Measurements from ENCODE around the gene XPC.

Gene XPC

DNA sequence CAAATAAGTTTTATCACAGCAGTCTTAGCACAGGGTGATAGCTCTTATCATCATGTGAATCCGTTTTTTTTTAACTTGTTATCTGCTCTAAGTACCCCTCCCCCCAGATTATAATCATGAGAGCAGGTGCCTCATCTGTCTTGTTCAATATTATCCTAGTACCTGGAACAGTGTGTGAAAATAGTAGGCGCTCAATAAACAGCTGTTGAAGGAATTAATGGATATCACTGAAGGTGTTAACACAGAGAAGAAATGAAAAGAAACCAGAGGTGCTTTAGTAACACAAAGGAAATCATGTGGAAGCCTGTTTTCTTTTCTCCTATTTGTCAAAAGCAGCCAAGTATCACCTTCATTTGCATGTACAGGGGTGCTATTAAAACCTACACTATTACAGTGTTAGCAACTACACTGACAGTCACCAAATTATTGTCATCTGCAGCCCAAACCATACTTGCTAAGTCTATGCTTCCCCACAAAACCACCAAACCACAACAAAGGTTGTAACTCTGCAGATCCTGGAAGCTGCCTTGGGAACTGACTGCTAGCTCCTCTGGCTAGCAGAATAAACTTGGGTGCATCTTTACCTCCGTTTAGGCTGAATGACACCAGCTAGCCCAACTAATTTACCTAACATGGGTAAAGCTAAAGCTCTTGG lies 2.9 kb downstream of the XPC start:
- in situ Hi-C loops (cut with HindIII; ENCODE audit: low sequenced_read_pairs): no loop called here

DNA sequence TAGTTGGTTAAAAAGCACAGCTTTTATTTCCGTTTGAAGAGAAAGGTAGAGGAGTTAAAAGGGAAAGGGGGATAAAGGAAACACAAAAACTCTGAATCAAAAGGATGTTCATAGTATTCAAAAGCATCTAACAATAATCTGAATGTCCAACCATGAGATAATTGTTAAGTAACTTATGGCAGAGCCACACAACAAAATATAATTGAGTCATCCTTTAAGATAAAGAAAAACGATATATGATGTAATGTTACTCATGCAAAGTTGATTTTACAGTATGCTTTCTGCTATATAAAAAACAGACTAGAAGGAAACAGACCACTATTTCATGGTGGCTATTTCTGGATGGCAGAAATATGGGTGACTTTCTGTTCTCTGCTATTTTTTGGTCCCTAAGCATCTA lies 3.9 kb downstream of the XPC start:
- in situ Hi-C loops (cut with HindIII; ENCODE audit: low sequenced_read_pairs): no loop called here

DNA sequence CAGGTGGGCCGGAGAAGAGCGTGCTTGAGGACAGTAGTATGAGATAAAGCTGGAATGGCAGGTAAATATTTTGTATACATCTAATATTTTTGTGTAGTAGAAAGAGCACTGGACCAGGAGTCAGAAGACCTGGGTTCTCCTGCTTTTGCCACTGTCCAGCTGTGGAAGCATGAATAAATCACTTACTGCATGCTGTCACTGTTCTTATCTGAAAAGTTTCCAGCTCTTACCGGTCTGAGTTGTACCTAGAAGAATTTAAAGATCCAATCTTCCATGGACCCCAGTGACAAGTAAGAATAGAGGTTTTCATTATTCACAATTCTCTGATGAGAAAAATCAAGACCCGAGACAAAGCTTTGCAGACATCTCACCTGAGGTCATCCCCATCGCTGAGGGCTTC lies 5.9 kb downstream of the XPC start:
- in situ Hi-C loops (cut with HindIII; ENCODE audit: low sequenced_read_pairs): no loop called here

DNA sequence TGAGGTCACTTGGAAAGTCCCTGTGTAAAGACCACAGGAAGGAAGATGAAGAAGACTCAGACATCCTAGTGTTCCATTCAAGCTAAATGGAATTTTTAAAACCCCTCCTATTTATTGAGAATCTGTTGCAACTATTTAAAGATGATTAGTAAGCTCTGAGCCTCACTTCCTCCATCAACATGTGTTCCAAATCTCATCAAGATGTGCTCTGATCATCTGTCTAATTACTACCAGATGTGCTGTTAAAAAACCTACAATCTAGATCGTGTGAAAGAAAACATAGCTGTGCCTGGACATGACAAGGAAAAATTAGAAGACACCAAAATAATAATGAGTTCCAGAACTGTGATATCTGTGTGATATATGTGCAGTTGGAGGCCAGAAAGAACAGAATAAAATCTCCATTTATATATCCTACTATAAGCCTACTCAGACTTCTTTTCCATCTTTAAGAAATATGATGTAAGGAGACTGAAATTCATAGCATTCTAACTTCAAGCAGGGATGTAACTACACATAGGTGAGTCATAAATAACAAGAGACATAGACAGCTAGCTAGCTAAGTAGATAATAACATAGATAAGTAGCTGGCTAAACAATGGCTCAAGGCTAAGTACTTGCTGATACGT lies 7.8 kb downstream of the XPC start:
- in situ Hi-C loops (cut with HindIII; ENCODE audit: low sequenced_read_pairs): no loop called here

DNA sequence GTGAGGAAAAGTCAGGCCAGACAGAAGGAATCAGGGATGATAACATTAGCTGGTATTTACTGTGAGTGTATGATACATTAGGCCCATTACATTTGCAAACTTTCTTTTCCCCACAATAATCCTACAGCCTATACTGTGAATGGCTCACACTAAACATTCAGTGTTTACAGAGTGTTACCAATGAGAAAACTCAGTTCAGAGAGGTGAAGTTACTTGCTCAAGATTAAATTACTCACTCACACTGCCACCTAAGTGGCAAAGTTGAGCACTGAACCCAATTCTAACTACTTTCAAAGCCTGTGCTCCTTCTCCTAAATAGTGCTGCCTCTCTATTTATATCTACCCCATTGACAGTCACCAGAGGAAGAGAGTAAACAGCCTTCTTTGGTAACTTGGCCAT lies 8.5 kb downstream of the XPC start:
- in situ Hi-C loops (cut with HindIII; ENCODE audit: low sequenced_read_pairs): no loop called here

DNA sequence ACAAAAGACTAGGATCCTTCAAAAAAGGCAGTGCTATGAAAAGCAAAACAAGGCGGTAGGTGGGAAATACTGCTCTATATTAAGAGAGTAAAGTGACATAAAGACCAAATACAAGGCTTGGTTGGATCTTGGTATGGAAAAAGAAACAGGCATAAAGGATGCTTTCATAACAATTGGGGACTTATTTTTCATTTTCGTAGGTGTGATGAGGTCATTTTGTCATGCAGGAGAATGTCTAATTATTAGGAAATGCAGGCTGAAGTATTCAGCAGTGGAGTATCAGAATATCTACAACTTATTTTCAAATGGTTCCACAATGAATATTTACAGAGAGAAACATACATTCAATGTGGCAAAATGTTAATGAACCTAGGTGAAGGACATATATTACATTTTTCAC lies 9.0 kb downstream of the XPC start:
- in situ Hi-C loops (cut with HindIII; ENCODE audit: low sequenced_read_pairs): no loop called here

DNA sequence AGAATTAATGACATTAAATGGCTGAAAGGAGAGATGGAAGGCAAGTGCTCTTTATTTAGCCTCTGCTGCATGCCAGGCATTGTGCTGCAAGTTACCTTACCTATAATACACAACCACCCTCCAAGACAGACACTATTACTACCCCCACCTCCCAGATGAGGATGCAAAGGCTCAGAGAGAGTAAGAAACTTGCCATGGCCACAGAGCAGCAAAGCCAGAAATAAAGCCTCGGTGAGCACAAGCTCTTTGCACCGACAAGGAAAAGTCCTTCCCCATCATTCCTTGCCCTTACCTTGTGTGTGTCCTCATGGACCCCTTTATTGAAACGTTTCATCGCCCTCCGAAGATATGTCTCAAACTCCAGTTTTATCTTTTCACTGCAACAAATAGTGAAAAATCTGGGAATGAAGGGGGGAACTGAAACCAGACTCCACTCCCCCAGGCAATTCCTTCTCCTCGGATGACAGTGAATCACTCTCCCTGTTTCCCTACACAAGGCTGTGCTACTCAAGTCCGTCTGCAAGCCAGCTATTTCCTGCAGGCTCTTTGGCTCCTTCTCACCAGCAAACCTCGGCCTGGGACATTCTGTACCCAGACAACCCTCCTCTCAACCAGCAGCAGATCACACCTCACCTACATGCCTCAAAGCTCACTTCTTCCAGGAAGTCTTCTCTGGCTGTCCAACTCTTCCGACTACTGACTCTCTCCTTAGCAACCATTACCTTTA lies 11.4 kb downstream of the XPC start:
- in situ Hi-C loops (cut with HindIII; ENCODE audit: low sequenced_read_pairs): no loop called here

DNA sequence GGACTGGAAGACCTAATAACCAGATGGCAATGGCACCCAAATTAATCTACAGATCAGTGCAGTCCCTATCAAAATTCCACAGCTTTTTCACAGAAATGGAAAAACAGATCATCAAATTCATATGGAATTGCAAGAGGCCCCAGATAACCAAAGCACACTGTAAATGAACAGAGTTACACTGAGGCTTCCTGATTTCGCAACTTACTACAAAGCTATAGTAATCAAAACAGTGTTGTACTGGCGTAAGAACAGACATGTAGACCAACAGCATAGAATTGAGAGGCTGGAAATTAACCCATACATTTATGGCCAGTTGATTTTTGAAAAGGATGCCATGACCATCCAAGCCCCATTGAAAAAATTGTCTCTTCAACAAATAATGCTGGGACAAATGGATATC lies 16.2 kb downstream of the XPC start:
- in situ Hi-C loops (cut with HindIII; ENCODE audit: low sequenced_read_pairs): no loop called here

DNA sequence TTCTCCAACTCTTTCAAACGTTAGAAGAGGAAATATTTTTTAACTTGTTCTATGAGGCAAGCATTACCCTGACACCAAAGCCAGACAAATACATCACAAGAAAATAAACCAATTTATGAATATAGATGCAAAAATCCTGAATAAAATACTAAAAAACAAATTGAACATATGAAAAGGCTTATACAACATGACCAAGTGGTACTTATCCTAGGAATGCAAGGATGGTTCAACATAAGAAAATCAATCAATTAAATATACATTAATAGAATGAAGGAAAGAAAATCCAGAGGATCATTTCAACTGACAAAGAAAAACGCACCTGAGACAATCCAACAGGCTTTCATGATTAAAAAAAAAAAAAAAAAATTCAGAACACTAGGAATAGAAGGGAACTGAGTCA lies 17.1 kb downstream of the XPC start:
- in situ Hi-C loops (cut with HindIII; ENCODE audit: low sequenced_read_pairs): no loop called here

DNA sequence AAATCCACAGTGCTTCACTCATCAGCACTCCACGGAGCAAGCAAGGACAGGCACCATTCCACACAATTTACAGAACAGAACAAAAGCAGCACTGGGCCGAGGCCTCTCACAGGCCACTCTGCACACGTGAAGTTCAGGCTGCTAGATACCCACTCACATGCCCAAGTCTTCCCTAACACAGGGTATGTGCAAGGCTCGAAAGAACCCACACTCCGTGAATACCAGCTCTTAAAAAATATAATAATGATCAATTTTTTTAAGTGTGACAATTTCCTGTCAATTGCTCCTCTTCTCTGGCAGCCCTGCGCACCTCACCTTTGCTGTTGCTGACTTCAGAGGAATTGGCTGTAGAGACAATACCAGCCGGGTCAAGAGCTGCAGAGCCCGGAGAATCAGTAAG lies 19.0 kb downstream of the XPC start:
- in situ Hi-C loops (cut with HindIII; ENCODE audit: low sequenced_read_pairs): no loop called here

DNA sequence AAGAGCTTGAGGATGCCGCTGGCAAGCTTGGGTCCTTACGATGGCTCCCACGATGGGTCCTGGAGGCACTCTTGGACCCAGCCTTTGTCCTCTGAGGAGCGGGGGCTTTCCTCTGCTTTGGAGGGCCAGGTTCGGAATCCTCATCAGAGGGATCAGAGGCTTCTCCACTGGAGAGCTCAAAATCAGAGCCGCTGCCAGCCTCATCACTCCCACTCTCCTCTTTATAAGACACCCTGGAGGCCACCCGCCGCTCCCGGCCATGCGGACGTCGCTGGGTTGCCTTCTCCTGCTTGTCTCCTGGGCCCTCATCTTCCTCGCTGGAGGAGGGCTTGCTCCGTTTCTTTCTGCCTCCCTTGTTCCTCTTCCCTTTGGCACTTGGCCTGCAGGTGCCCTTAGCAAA lies 20.0 kb downstream of the XPC start:
- in situ Hi-C loops (cut with HindIII; ENCODE audit: low sequenced_read_pairs): no loop called here

DNA sequence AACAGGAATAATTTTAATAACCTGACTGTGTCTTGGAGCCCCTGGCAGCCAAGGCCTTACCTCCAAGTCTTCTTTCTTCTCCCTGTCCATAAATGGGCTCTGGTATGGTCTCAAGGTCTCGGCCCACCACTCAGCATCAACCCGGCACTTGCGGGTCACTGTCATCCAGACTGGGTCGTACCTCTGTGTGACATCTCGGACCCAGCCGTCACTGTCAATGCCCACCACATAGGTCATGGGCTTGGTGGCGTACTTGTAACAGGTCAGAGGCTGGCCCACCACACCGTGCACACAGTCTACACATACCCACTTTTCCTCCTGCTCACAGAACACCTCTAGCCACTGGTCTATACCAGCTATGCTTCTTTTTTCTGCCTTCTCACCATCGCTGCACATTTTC lies 20.4 kb downstream of the XPC start:
- in situ Hi-C loops (cut with HindIII; ENCODE audit: low sequenced_read_pairs): no loop called here

DNA sequence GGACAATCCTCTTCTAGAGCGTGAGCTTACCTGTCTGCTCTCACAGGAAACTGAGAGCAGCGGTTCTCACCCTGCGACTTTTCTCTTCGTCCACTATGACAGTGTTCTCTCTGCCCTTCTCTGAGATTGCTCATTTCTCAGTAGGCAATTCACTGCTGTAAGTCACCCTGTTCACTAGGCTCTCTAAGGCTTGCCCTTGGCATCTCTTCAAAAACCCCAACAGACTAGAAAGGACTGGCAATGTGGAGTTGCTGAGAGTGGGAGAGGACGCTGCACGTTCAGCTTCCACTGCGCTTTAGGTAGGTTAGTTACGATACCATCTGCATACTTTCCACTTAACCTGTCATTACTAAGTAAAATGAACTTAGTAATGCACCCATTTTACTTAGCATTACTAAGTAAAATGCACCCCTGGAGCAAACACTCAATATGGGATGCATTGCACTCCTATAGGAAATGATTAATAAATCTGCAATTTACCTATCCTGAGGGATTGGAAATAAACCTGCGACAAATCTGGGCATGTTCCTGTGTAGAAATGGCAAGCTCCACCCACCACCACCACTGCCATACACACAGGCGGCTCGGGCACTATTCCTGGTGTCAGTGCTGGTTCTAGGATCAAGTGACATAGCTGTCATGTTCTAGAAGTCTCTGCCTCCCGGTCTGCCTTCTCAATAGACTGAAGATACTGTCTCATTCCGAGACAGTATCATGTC lies 21.4 kb downstream of the XPC start:
- in situ Hi-C loops (cut with HindIII; ENCODE audit: low sequenced_read_pairs): no loop called here

DNA sequence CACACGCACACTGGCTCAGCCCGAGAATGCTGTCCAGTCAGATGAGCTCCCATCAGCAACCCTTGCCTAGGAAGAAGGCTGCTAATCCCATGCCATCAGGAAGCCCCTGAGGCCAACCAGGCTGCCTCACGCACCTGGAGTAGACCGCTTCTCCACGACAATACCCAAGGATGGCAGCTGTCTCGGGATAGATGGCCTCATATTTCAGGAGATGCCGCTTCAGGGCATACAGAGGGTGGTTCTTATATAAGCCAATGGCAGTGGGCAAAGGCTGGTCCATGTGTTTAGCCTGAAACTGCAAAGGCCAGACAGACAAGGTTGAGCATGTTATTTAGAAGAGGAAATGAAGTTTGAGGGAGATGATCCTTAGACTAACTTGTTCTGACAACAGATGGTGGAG lies 22.2 kb downstream of the XPC start:
- in situ Hi-C loops (cut with HindIII; ENCODE audit: low sequenced_read_pairs): no loop called here

DNA sequence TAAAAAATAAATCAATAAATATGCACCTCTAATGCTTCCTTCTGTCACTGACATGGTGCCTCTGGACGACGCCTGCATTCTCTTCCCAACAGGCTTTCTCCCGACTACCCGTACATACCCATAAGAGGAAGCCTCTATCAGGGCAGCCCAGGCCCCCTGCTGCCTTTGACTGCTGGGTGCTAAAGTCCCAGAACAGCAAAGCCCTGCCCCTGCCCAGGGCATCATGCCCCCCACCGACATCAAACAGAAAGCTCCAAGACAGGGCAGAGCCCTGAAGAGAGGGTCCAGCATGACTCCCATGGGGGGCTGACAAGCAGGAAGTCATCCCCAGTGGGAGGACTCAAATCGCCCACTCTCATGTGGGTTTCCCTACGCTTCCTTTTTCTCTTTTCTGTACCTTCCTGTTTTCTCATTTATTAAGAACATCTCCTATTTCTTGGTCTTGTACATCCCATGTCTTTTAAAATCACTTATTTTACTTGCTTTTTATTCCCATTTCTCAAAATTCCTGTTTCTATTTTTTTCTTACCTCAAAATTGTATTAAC lies 23.4 kb downstream of the XPC start:
- in situ Hi-C loops (cut with HindIII; ENCODE audit: low sequenced_read_pairs): no loop called here

DNA sequence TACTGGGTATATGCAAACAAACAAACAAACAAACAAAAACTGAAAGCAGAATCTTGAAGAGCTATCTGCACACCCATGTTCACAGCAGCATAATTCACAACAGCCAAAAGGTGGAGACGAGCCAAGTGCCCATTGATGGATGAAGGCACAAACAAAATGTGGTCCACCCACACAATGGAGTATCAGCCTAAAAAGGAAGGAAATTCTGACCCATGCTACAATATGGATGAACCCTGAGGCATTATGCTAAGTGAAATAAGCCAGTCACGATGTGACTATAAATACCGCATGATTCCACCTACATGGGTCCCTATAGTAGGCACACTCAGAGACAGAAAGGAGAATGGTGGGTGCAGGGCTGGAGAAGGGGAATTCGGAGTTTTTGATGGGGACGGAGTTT lies 24.1 kb downstream of the XPC start:
- in situ Hi-C loops (cut with HindIII; ENCODE audit: low sequenced_read_pairs): no loop called here

DNA sequence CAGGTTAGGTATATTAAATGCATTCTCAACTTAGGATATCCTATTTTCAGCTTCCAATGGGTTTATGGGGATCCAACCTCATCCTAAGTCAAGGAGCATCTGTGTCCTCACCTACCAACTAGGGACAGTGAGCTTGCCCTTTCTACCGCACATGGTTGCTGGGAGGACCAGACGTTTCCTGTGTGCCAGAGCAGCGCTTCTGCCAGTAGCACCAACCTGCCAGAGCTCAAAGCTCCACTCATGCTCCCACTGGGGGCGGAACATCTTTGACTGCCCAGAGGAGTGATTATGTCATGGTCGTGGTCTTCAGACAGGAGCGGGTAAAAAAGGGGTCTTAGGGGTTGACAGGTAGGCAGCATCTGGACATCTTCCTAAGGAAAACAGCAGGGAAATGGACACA lies 24.7 kb downstream of the XPC start:
- in situ Hi-C loops (cut with HindIII; ENCODE audit: low sequenced_read_pairs): no loop called here

DNA sequence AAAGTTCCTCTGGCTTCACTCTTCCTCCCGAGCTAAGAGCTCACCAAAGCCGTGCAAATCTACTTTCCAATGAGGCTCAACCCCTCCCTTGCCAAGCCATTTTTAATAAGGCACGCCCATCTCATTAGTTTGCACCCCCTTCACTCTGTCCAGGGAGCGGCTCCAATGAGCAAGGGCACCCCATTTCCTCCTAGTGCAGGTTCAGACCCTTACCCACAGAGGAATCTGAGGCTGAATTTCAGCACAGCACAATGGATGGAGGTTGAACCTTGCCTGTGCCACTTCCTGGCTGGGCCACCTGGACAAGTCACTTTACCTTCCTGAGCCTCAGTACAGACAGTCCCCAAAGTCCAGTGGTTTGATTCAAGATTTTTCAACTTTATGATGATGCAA lies 25.4 kb downstream of the XPC start:
- in situ Hi-C loops (cut with HindIII; ENCODE audit: low sequenced_read_pairs): no loop called here

DNA sequence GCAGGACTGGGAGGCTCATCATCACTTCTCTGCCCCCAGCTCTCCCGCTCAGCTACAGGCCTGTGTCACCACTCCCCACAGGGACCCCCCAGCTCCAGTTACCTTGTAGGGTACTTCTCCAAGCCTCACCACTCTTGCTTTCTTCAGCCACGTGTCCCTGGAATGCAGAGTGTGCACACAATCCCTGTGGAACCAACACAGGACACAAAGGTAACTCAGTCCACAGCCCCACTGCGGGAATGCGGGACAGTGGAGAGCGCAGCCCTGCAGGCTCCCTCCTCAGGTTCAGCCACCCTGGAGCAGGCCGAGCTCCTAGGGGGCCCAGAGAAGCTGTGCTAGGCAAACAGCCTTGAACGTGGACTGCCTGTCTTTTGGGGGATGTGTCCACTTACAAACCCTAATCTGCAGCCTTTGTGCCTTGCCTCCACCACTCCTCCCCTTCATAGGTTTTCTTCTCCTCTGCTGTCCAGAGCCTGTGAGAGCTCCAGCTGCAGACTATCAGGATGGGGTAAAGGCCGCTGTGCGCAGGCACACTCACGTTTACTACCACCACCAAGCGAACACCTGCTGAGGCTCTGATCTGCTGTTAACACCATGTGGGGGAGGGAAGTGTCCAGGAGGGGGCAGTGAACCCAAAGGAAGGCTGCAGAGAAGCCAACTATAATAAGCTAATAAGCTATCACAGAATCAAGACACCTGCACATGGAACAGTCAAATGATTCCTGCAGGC lies 26.0 kb downstream of the XPC start:
- in situ Hi-C loops (cut with HindIII; ENCODE audit: low sequenced_read_pairs): no loop called here

DNA sequence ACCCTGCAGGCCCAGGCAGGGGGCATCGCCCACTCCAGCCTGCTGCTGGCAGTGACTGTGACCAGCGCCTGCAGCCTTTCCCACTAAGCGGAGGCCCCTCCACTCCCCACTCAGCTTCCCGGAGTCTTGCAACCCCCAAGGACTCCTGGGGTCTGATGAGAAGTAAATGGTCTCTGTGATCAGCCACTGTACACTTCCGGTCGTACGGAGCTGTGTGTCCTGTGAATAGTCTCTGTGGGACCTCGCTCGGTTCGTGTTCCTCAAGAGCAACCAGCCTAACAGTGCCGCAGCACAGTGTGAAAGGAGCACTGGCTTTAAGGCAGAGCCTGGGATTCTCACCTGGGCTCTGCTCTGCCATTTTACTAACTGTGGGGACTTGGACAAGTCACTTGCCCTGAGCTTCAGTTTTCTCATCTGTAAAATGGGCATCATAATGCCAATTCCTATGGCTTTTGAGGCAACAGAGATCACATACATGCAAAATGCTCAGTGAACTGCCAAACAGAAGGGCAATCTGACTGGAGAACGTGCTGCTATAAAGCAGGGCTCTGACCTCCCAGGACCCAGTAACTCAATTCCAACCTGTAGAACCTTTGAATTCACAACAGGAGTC lies 26.8 kb downstream of the XPC start:
- in situ Hi-C loops (cut with HindIII; ENCODE audit: low sequenced_read_pairs): no loop called here

Data from endothelial cell of hepatic sinusoid (primary cell).